MCF 10A (cell line): ENCODE measurements around the gene RNF180. TPM values are rescaled to one million over a fixed set of nuclear protein-coding genes. Genes with fewer than 3 reads are reported as not detected.
A peak's percentile ranks its signal among the peaks of the same experiment; 100 is the strongest.

Experiments used
- Bru-seq: library from RNA; stranded (reverse); fragments of 400-500 nt; gene quantifications from one replicate; lab custom pipeline; 2021; lab: Mats Ljungman, UMichigan
- BruChase-seq, 2 experiments: library from RNA; stranded (reverse); fragments of 400-500 nt; gene quantifications; one replicate each; lab custom pipeline; 2021; lab: Mats Ljungman, UMichigan
- BruUV-seq: library from RNA; stranded (reverse); fragments of 400-500 nt; replicated peaks from 2 replicates; lab custom pipeline; 2021; lab: Mats Ljungman, UMichigan
- CTCF ChIA-PET: fragments of 300-600 bp; sonication (Branson Sonifier 250); formaldehyde crosslinking; extraction: SDS; loops from one replicate; lab custom pipeline; 2021; ENCODE audit warnings: antibody characterized with exemption, inconsistent platforms; lab: Yijun Ruan, JAX
- POLR2A ChIA-PET: fragments of 300-600, 350-650 bp; sonication (Branson Sonifier 250); formaldehyde crosslinking; extraction: SDS; loops from one replicate; lab custom pipeline; 2020; ENCODE audit warnings: antibody characterized with exemption, inconsistent platforms; lab: Yijun Ruan, JAX
- DNase-seq: peaks from one replicate; pipeline ENCODE4 v3.0.0-alpha.2; 2018; ENCODE audit not compliant: unreplicated experiment
- H3K27ac Mint-ChIP-seq: one replicate; pipeline ENCODE4 v1.8.0; 2022; ENCODE audit warnings: mild to moderate bottlenecking, low read depth, mixed read lengths; ENCODE audit not compliant: unreplicated experiment
- H3K27me3 Mint-ChIP-seq: one replicate; pipeline ENCODE4 v1.8.0; 2022; ENCODE audit warnings: mixed read lengths; ENCODE audit not compliant: insufficient read depth, unreplicated experiment
- H3K36me3 Mint-ChIP-seq: one replicate; pipeline ENCODE4 v1.8.0; 2022; ENCODE audit warnings: mild to moderate bottlenecking, moderate library complexity, mixed read lengths; ENCODE audit not compliant: insufficient read depth, unreplicated experiment
- H3K4me1 Mint-ChIP-seq: one replicate; pipeline ENCODE4 v1.8.0; 2022; ENCODE audit warnings: mixed read lengths; ENCODE audit not compliant: insufficient read depth, unreplicated experiment
- H3K4me3 Mint-ChIP-seq: one replicate; pipeline ENCODE4 v1.8.0; 2022; ENCODE audit warnings: mild to moderate bottlenecking, moderate library complexity, mixed read lengths; ENCODE audit not compliant: unreplicated experiment
- H3K9me3 Mint-ChIP-seq: one replicate; pipeline ENCODE4 v1.8.0; 2022; ENCODE audit warnings: mixed read lengths; ENCODE audit not compliant: unreplicated experiment
- intact Hi-C: fragments of 100-400 bp; cut with micrococcal nuclease; formaldehyde crosslinking; loops from 2 replicates; pipeline ENCODE4 v1.14.1; 2022
- long read RNA-seq: library from polyadenylated mRNA; stranded (forward); transcript quantifications from one replicate; pipeline ENCODE4 v2.0.0, GENCODE V29; 2022
- total RNA-seq: library from RNA; stranded (reverse); gene quantifications from 2 replicates; pipeline ENCODE4 v1.2.3, GENCODE V29; 2022
- TF ChIP-seq, protein P1 (sequence below): fragments of 200-600 bp; IDR thresholded peaks from one replicate; pipeline ENCODE4 v1.8.0; 2022; ENCODE audit warnings: antibody characterized with exemption, mild to moderate bottlenecking; ENCODE audit not compliant: unreplicated experiment

The RNF180 gene, protein sequence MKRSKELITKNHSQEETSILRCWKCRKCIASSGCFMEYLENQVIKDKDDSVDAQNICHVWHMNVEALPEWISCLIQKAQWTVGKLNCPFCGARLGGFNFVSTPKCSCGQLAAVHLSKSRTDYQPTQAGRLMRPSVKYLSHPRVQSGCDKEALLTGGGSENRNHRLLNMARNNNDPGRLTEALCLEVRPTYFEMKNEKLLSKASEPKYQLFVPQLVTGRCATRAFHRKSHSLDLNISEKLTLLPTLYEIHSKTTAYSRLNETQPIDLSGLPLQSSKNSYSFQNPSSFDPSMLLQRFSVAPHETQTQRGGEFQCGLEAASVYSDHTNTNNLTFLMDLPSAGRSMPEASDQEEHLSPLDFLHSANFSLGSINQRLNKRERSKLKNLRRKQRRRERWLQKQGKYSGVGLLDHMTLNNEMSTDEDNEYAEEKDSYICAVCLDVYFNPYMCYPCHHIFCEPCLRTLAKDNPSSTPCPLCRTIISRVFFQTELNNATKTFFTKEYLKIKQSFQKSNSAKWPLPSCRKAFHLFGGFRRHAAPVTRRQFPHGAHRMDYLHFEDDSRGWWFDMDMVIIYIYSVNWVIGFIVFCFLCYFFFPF
- total RNA-seq (6.0 and 7.4 TPM in 2 replicates), Bru-seq, nascent RNA (percentile 61 among the genes with signal in this experiment), BruChase-seq, experiment 1, labeled RNA remaining after a 6-hour chase (percentile 50 among the genes with signal in this experiment), BruChase-seq, experiment 2, labeled RNA remaining after a 2-hour chase (percentile 52 among the genes with signal in this experiment)
- long read RNA-seq, full-length matches to known transcripts, result 2 of 4 reads
- long read RNA-seq, partial matches to known transcripts, result 1 of 4 reads
- long read RNA-seq, other reads (novel, unspliced or antisense), result 1 of 4 reads

DNA sequence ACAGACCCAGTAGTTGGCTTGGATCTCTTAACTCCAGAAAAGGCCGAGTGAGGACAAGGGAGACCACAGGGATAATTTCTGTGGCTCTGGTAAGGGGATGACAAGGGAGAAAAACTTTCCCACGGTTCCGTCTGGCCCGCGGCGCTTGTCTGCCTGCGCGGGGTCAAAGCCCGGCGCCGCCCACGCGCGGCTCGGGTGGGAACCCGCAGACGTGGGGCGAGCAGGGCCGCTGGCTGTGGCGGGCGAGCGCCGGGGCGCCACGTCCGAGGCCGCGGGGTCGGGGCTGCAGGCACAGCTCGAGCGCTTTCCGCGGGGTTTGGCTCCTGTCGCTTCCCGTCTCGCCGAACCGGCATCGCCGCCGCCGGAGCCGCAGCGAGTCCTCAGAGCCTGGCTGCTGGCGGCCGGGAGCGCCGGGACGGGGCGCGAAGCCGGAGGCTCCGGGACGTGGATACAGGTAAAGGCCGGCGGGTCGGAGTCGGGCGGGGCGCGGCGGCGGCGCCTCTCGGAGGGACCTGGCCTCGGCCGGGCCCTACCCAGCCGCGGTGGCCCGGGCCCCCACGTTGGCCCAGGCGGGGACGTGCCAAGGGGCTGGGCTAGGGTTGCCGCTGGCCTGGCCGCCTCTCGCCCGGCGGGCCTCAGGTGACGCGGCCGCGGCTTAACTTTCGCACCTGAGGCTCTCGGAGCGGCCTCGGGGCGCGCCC, at the start of gene RNF180:
Gene RNF180, plus strand, starts transcription at position 344 of the 701 bp plus-strand sequence. CDS start 34,965 bp downstream, outside the sequence.
- H3K9me3 Mint-ChIP-seq, result no peaks in the 10 kb centered on the region
- peak; percentile 39 for DNase-seq
- no peaks in the 10 kb centered on the region for H3K27me3 Mint-ChIP-seq
- CTCF ChIA-PET, result interaction anchor here (0.6 to 2.4 kb wide), 9 partner anchors 11 to 517 kb away, joined by 3 to 13 read pairs (median 3); no protein-coding TSS in a partner anchor
- TF ChIP-seq, protein P1, sequence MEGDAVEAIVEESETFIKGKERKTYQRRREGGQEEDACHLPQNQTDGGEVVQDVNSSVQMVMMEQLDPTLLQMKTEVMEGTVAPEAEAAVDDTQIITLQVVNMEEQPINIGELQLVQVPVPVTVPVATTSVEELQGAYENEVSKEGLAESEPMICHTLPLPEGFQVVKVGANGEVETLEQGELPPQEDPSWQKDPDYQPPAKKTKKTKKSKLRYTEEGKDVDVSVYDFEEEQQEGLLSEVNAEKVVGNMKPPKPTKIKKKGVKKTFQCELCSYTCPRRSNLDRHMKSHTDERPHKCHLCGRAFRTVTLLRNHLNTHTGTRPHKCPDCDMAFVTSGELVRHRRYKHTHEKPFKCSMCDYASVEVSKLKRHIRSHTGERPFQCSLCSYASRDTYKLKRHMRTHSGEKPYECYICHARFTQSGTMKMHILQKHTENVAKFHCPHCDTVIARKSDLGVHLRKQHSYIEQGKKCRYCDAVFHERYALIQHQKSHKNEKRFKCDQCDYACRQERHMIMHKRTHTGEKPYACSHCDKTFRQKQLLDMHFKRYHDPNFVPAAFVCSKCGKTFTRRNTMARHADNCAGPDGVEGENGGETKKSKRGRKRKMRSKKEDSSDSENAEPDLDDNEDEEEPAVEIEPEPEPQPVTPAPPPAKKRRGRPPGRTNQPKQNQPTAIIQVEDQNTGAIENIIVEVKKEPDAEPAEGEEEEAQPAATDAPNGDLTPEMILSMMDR, result no peak
- peak within 1 kb of the TSS; percentile 78 for H3K4me3 Mint-ChIP-seq
- H3K27ac Mint-ChIP-seq, result peak within 1 kb of the TSS; percentile 83
- BruUV-seq, result no TSS peak
- H3K4me1 Mint-ChIP-seq, result peaks cover 6% of the 10 kb centered on the region
- H3K36me3 Mint-ChIP-seq, result no peaks in the 10 kb centered on the region
- POLR2A ChIA-PET, result interaction anchor here (0.6 to 0.9 kb wide), 2 partner anchors 12 to 1456 kb away, joined by 3 to 4 read pairs; no protein-coding TSS in a partner anchor
- intact Hi-C loops, result no loop called here

DNA sequence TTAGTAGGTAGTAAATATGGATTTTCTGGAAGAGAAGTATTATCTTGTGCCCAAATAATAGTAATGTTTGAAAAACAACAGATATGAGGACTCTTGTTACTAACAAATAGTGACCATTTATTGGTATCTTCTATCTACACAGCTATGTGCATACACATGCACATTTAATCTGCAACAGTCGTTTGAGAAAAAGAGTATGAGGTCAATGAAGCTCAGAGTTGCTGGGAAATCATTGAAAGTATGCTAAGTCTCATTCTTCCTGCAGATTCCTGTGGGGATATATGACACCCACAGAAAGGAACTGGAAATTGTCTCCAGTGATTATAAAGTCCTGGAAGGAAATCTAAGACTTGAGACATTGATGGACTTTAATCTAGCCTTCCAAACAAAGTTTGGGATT, 40.1 kb upstream of the RNF180 start:
- intact Hi-C loops, result no loop called here

DNA sequence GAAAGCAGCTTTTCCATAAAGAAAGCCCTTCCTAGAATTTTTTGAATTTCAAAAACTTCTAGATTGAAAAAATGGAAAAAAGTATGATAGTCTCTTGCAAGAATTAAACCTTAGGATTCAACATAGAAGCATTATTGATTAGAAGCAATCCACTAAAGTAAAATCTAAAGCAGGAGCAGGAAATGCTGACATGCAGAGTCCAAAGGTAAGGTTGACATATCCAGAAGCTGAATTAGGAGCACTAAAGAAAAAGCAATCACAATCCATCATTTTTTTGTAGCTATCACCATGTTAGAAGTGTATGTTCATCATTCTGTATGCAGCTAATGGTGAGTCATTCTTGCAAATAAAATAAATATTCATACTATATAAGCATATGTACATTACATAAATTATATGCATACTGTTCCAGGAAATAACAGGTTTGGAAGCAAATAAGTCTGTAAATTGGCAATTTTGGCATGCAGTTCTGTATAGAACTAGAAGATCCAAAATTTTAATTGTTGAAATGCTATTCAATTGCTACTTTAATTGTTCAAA, 39.4 kb upstream of the RNF180 start:
- ChIA-PET CTCF (no interaction called here), POLR2A (no interaction called here)
- Mint-ChIP-seq H3K36me3 (no peaks in the 10 kb centered on the region), H3K4me3 (no peak overlapping the region), H3K27ac (no peak overlapping the region), H3K27me3 (no peaks in the 10 kb centered on the region), H3K9me3 (no peaks in the 10 kb centered on the region), H3K4me1 (no peaks in the 10 kb centered on the region)
- TF ChIP-seq, protein P1, result no peak
- intact Hi-C loops, result no loop called here
- no TSS peak for BruUV-seq
- DNase-seq, result no peak

More for the DNA sequence above, 40.1 kb upstream of the RNF180 start:
- Mint-ChIP-seq H3K27me3 (no peaks in the 10 kb centered on the region), H3K36me3 (no peaks in the 10 kb centered on the region), H3K27ac (no peak overlapping the region), H3K4me1 (no peaks in the 10 kb centered on the region), H3K4me3 (no peak overlapping the region), H3K9me3 (no peaks in the 10 kb centered on the region)
- TF ChIP-seq, protein P1, result no peak
- CTCF ChIA-PET, result no interaction called here
- POLR2A ChIA-PET, result no interaction called here
- no peak for DNase-seq
- BruUV-seq, result no TSS peak
